GM19463 (cell line): ENCODE results near the gene PPP1R3G.
"Not testable (repeated sequence)": the region's sequence is repeated elsewhere in the genome, so short reads cannot be mapped to it uniquely, and the experiment has no call there.

Experiments
- ATAC-seq: cut with Tn5 transposase; IDR thresholded peaks from one replicate; pipeline ENCODE4 v1.9.1; 2021; ENCODE audit warnings: mild to moderate bottlenecking, moderate library complexity; ENCODE audit not compliant: unreplicated experiment

PPP1R3G gene

GRCh38 chr6:5116243-5116991 lies 31.3 kb downstream of the PPP1R3G start:
- no peak for ATAC-seq

GRCh38 chr6:5119090-5119951 lies 34.2 kb downstream of the PPP1R3G start:
- no peak for ATAC-seq

- no peak for ATAC-seq
Observed at GRCh38 chr6:5120011-5120410, 34.9 kb downstream of the PPP1R3G start.

- ATAC-seq: not testable (repeated sequence)
Observed at GRCh38 chr6:5120543-5120942, 35.4 kb downstream of the PPP1R3G start.

- no peak for ATAC-seq
Observed at GRCh38 chr6:5121479-5121878, 36.3 kb downstream of the PPP1R3G start.

- ATAC-seq: no peak
Observed at GRCh38 chr6:5121956-5122355, 36.8 kb downstream of the PPP1R3G start.

- no peak for ATAC-seq
Observed at GRCh38 chr6:5122504-5123112, 37.5 kb downstream of the PPP1R3G start.

GRCh38 chr6:5123296-5124143 lies 38.4 kb downstream of the PPP1R3G start:
- ATAC-seq: no peak

GRCh38 chr6:5124526-5124925 lies 39.4 kb downstream of the PPP1R3G start:
- ATAC-seq: no peak

GRCh38 chr6:5125152-5126006 lies 40.2 kb downstream of the PPP1R3G start:
- ATAC-seq: no peak

- no peak for ATAC-seq
Observed at GRCh38 chr6:5126214-5126613, 41.1 kb downstream of the PPP1R3G start.

GRCh38 chr6:5127106-5127687 lies 42.1 kb downstream of the PPP1R3G start:
- ATAC-seq: no peak

- ATAC-seq: no peak
Observed at GRCh38 chr6:5128351-5128750, 43.2 kb downstream of the PPP1R3G start.

- ATAC-seq: no peak
Observed at GRCh38 chr6:5130135-5130866, 45.2 kb downstream of the PPP1R3G start.

GRCh38 chr6:5132731-5133130 lies 47.6 kb downstream of the PPP1R3G start:
- peak; percentile 82 for ATAC-seq

- no peak for ATAC-seq
Observed at GRCh38 chr6:5133943-5134342, 48.8 kb downstream of the PPP1R3G start.

GRCh38 chr6:5135788-5136376 lies 50.7 kb downstream of the PPP1R3G start:
- no peak for ATAC-seq

- no peak for ATAC-seq
Observed at GRCh38 chr6:5136851-5137250, 51.7 kb downstream of the PPP1R3G start.
